DOHH2 (cell line): ENCODE data around the gene BCL11B.

Experiments used
- H3F3A ChIP-seq: fragments of 200-600 bp; sonication (generic), shearing (Covaris generic); 2 replicates; pipeline ENCODE4 v1.6.0; 2016; ENCODE audit warnings: antibody characterized with exemption, mild to moderate bottlenecking; ENCODE audit not compliant: control insufficient read depth, insufficient read depth
- H3K27ac ChIP-seq: fragments of 200-600 bp; sonication (generic); 2 replicates; pipeline ENCODE4 v1.5.1; 2014; ENCODE audit warnings: low read depth, mild to moderate bottlenecking, low read length, moderate library complexity
- H3K27me3 ChIP-seq: fragments of 200-600 bp; sonication (generic); 2 replicates; pipeline ENCODE4 v1.6.1; 2014; ENCODE audit warnings: mild to moderate bottlenecking, low read length, mixed read lengths; ENCODE audit not compliant: control insufficient read depth
- H3K36me3 ChIP-seq: fragments of 200-600 bp; sonication (generic); 2 replicates; pipeline ENCODE4 v1.6.1; 2014; ENCODE audit warnings: mild to moderate bottlenecking, low read length, moderate library complexity, mixed read lengths; ENCODE audit not compliant: control insufficient read depth
- H3K4me1 ChIP-seq: fragments of 200-600 bp; sonication (generic); 2 replicates; pipeline ENCODE4 v1.6.1; 2014; ENCODE audit warnings: mild to moderate bottlenecking, low read length, mixed read lengths; ENCODE audit not compliant: control insufficient read depth
- H3K4me2 ChIP-seq: fragments of 200-600 bp; sonication (generic); 2 replicates; pipeline ENCODE4 v1.6.0; 2014; ENCODE audit warnings: mild to moderate bottlenecking, low read length, moderate library complexity
- H3K4me3 ChIP-seq: fragments of 200-600 bp; sonication (generic); 2 replicates; pipeline ENCODE4 v1.5.1; 2014; ENCODE audit warnings: mild to moderate bottlenecking, low read length, mixed read lengths
- H3K79me2 ChIP-seq: fragments of 200-600 bp; sonication (generic); 2 replicates; pipeline ENCODE4 v1.6.1; 2014; ENCODE audit warnings: mild to moderate bottlenecking, low read length, mixed read lengths; ENCODE audit not compliant: control insufficient read depth
- H3K9me2 ChIP-seq: fragments of 200-600 bp; sonication (generic); replicated peaks from 2 replicates; pipeline ENCODE4 v1.6.1; 2014; ENCODE audit warnings: mild to moderate bottlenecking, low read length, mixed read lengths; ENCODE audit not compliant: control insufficient read depth
- H3K9me3 ChIP-seq: fragments of 200-600 bp; sonication (generic); 2 replicates; pipeline ENCODE4 v1.6.1; 2014; ENCODE audit warnings: antibody characterized with exemption, low read length, mixed read lengths; ENCODE audit not compliant: control insufficient read depth, insufficient read depth
- H4K20me1 ChIP-seq: fragments of 200-600 bp; sonication (generic); 2 replicates; pipeline ENCODE4 v1.6.0; 2014; ENCODE audit warnings: low read depth, mild to moderate bottlenecking, antibody characterized with exemption, low read length, moderate library complexity; ENCODE audit not compliant: control insufficient read depth, insufficient read depth
- EZH2phosphoT487 ChIP-seq: fragments of 200-600 bp; sonication (generic); IDR thresholded peaks from 2 replicates; pipeline ENCODE4 v1.6.1; 2017; ENCODE audit warnings: borderline replicate concordance, mild to moderate bottlenecking, antibody characterized with exemption, low read length, moderate library complexity, mixed read lengths
- TF ChIP-seq, protein P1 (sequence below): fragments of 200-600 bp; sonication (generic); IDR thresholded peaks from one replicate; pipeline ENCODE4 v1.5.1; 2014; ENCODE audit warnings: antibody characterized with exemption, mild to moderate bottlenecking, low read depth, low read length; ENCODE audit not compliant: poor library complexity, severe bottlenecking

Gene BCL11B

GRCh38 chr14:99304208-99304607 lies 32.2 kb upstream of the BCL11B start:
- Histone ChIP-seq H3K36me3 (no peaks in the 10 kb centered on the region), H3K4me1 (no peaks in the 10 kb centered on the region), H4K20me1 (no peaks in the 10 kb centered on the region), H3K27me3 (no peaks in the 10 kb centered on the region; the same call in 1 of the 2 replicates), H3K4me2 (no peak overlapping the region), H3K27ac (no peak overlapping the region), H3K9me2 (no peaks in the 10 kb centered on the region), H3K4me3 (no peak overlapping the region), H3K9me3 (no peaks in the 10 kb centered on the region), H3F3A (no peaks in the 10 kb centered on the region), H3K79me2 (no peaks in the 10 kb centered on the region)
- TF ChIP-seq EZH2phosphoT487 = no peak
- TF ChIP-seq, protein P1, sequence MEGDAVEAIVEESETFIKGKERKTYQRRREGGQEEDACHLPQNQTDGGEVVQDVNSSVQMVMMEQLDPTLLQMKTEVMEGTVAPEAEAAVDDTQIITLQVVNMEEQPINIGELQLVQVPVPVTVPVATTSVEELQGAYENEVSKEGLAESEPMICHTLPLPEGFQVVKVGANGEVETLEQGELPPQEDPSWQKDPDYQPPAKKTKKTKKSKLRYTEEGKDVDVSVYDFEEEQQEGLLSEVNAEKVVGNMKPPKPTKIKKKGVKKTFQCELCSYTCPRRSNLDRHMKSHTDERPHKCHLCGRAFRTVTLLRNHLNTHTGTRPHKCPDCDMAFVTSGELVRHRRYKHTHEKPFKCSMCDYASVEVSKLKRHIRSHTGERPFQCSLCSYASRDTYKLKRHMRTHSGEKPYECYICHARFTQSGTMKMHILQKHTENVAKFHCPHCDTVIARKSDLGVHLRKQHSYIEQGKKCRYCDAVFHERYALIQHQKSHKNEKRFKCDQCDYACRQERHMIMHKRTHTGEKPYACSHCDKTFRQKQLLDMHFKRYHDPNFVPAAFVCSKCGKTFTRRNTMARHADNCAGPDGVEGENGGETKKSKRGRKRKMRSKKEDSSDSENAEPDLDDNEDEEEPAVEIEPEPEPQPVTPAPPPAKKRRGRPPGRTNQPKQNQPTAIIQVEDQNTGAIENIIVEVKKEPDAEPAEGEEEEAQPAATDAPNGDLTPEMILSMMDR = no peak

- no peak for TF ChIP-seq EZH2phosphoT487
- TF ChIP-seq, protein P1 = no peak
- H3K27me3 ChIP-seq = no peaks in the 10 kb centered on the region; the same call in 1 of the 2 replicates
- H3K79me2 ChIP-seq = no peaks in the 10 kb centered on the region
- no peaks in the 10 kb centered on the region for H3K9me2 ChIP-seq
- no peaks in the 10 kb centered on the region for H3K4me1 ChIP-seq
- no peak overlapping the region for H3K4me3 ChIP-seq
- no peak overlapping the region for H3K27ac ChIP-seq
- no peaks in the 10 kb centered on the region for H3K36me3 ChIP-seq
- H3F3A ChIP-seq = no peaks in the 10 kb centered on the region
- no peaks in the 10 kb centered on the region for H3K9me3 ChIP-seq
- no peaks in the 10 kb centered on the region for H4K20me1 ChIP-seq
- H3K4me2 ChIP-seq = no peak overlapping the region
These were observed 28.2 kb upstream of the BCL11B start for GRCh38 chr14:99300190-99300589.

DNA sequence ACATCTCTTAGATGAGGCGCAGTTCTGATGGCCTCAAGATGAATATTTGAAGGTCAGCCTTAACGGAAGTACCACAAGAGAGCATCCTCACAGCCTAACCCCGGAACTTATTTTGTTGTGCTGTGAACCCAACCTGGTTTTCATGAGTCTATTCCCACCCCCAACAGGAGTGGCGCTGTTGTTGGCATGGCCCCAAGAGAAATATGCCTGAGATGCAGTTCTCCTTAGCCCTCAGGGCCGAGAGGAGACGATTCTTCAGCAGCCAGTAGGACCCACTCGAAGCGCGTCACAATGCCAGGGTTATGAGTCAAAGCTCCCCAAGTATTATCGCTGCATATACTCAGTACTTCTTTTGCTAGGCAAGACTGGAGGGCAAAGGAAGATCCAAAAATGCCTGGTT lies 24.5 kb upstream of the BCL11B start:
- Histone ChIP-seq H3K4me2 (no peak overlapping the region), H3K4me1 (no peaks in the 10 kb centered on the region), H3F3A (no peaks in the 10 kb centered on the region), H3K27me3 (no peaks in the 10 kb centered on the region; the same call in 1 of the 2 replicates), H3K36me3 (no peaks in the 10 kb centered on the region), H3K79me2 (no peaks in the 10 kb centered on the region), H3K27ac (no peak overlapping the region), H3K9me2 (no peaks in the 10 kb centered on the region), H4K20me1 (no peaks in the 10 kb centered on the region), H3K9me3 (no peaks in the 10 kb centered on the region), H3K4me3 (no peak overlapping the region)
- TF ChIP-seq, protein P1 = no peak
- TF ChIP-seq EZH2phosphoT487 = no peak
